Gastrocnemius medialis (tissue), 4 donors: Measurements from ENCODE around the gene DARS1. TPM values are rescaled to one million over a fixed set of nuclear protein-coding genes. Genes with fewer than 3 reads are reported as not detected.
A peak's percentile ranks its signal among the peaks of the same experiment; 100 is the strongest.

Source experiments
- ATAC-seq, 2 donors: fragments of 150-250 bp; one replicate each; pipeline ENCODE4 v1.9.1; 2016
- DNase-seq, 2 donors: peaks; one replicate each; pipeline ENCODE4 v3.0.0-alpha.2; 2019
- H3K27ac ChIP-seq, 4 donors: fragments of 200-600 bp; sonication (generic); 1 replicate in 1 of 4; 2 replicates in 3 of 4; pipeline ENCODE4 v1.5.1; 2016 to 2018; ENCODE audit warnings: mild to moderate bottlenecking in 2 of 4, moderate library complexity in 1 of 4
- H3K27me3 ChIP-seq, 3 donors: fragments of 200-600 bp; sonication (generic) in 2 of 3; 1 replicate in 1 of 3; 2 replicates in 2 of 3; pipeline versions ENCODE4 v1.5.1 to v1.6.0; 2016 to 2019; ENCODE audit warnings: mild to moderate bottlenecking in 1 of 3, moderate library complexity in 1 of 3
- H3K36me3 ChIP-seq, 2 donors: fragments of 200-600 bp; sonication (generic) in 1 of 2; one replicate each; pipeline ENCODE4 v1.5.1; 2017 to 2018
- H3K4me1 ChIP-seq, 2 donors: fragments of 200-600 bp; sonication (generic) in 1 of 2; one replicate each; pipeline ENCODE4 v1.5.1; 2016 to 2017; ENCODE audit warnings: mild to moderate bottlenecking in 2 of 2
- H3K4me3 ChIP-seq, 4 donors: fragments of 200-600 bp; sonication (generic) in 3 of 4; 1 replicate in 1 of 4; 2 replicates in 3 of 4; pipeline ENCODE4 v1.5.1; 2016 to 2019; ENCODE audit warnings: mild to moderate bottlenecking in 2 of 4
- H3K9me3 ChIP-seq, 3 donors: fragments of 200-600 bp; sonication (generic) in 2 of 3; 1 replicate in 1 of 3; 2 replicates in 2 of 3; pipeline ENCODE4 v1.5.1; 2016 to 2019
- CTCF ChIP-seq, 5 experiments: fragments of 450-650 bp in 3 of 5; fragments of 200-600 bp in 2 of 5; sonication (generic) in 2 of 5; IDR thresholded peaks in 4 of 5; conservative IDR thresholded peaks in 1 of 5; 1 replicate in 4 of 5; 2 replicates in 1 of 5; pipeline ENCODE4 v1.5.1; 2016 to 2019; ENCODE audit warnings: antibody characterized with exemption in 5 of 5, mild to moderate bottlenecking in 3 of 5, moderate library complexity in 3 of 5
- POLR2A ChIP-seq, 2 donors: fragments of 450-650 bp; IDR thresholded peaks; one replicate each; pipeline ENCODE4 v1.6.1; 2017; ENCODE audit warnings: antibody characterized with exemption in 2 of 2, mild to moderate bottlenecking in 2 of 2, moderate library complexity in 2 of 2
- in situ Hi-C, 4 donors: fragments of 200-750 bp; cut with MboI; loops; one replicate each; pipeline versions ENCODE4 v1.15.0 to v1.8.0; 2017; ENCODE audit warnings: low sequenced_read_pairs in 4 of 4
- intact Hi-C: fragments of 100-400 bp; cut with DNase I; formaldehyde crosslinking; loops from one replicate; pipeline ENCODE4 v1.15.1; 2023; ENCODE audit warnings: low total_unique reads
- total RNA-seq, 4 donors: library from RNA; depleted of rRNA; stranded (reverse); fragments of >200 nt; gene quantifications; one replicate each; pipeline versions ENCODE4 v1.1.0 to v1.2.3, GENCODE V29; 2016

The DARS1 gene
- total RNA-seq, 4 donors from 2014 or later: 86.2 to 97.2 (median 89.8) TPM

DNA sequence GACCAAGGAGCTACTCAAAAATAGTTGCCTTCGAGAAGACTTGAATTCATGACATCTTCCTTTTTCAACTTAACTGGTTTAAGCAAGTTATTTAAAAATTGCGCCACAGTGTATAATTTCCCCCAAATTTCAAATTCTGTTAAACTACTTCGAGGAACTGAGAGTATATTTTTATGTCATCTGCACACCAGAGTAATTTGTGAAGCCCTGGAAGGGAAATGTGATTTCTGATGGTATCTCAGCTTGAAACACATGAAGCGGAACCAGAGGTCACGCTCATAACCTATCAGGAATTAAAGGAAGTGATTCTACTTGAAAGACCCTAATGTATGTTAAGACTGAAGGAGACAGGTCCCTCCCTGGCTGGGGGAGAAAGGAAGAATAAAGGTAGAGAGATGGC lies 33.9 kb upstream of the DARS1 start:
- Histone ChIP-seq H3K9me3 (no peaks in the 10 kb centered on the region), H3K4me1 (peaks cover 18% of the 10 kb centered on the region in 2 donors), H3K36me3 (no peaks in the 10 kb centered on the region), H3K27ac (no peak overlapping the region), H3K4me3 (peak overlapping the region in 1 of 4 donors; percentile 22), H3K27me3 (no peaks in the 10 kb centered on the region)
- TF ChIP-seq POLR2A (IDR thresholded peaks at IDR 0.05) (no peak), CTCF (IDR thresholded peaks at IDR 0.05 in 4 of 5, conservative IDR thresholded peaks at IDR 0.05 in 1 of 5) (no peak)
- in situ Hi-C loops: no loop called here
- ATAC-seq: no peak
- DNase-seq: no peak
- intact Hi-C loops: loop anchor here (10.0 kb wide), 2 partner anchors 95 to 215 kb away; partner anchors contain the start of gene CXCR4

- TF ChIP-seq CTCF (IDR thresholded peaks at IDR 0.05 in 4 of 5, conservative IDR thresholded peaks at IDR 0.05 in 1 of 5) (no peak), POLR2A (IDR thresholded peaks at IDR 0.05) (no peak)
- ATAC-seq (no peak), DNase-seq (no peak)
- in situ Hi-C loops: no loop called here
- intact Hi-C loops: loop anchor here (10.0 kb wide), 2 partner anchors 97 to 217 kb away; partner anchors contain the start of gene CXCR4
- Histone ChIP-seq H3K27me3 (no peaks in the 10 kb centered on the region), H3K27ac (no peak overlapping the region), H3K4me3 (no peak overlapping the region), H3K9me3 (no peaks in the 10 kb centered on the region), H3K4me1 (peaks cover 21 to 25% of the 10 kb centered on the region in 2 donors), H3K36me3 (no peaks in the 10 kb centered on the region)
These were observed 32.4 kb upstream of the DARS1 start for GRCh38 chr2:136017786-136018185.

- intact Hi-C loops (loop anchor here (10.0 kb wide), 2 partner anchors 98 to 218 kb away; partner anchors contain the start of gene CXCR4), in situ Hi-C loops (no loop called here)
- DNase-seq (no peak), ATAC-seq (no peak)
- TF ChIP-seq POLR2A (IDR thresholded peaks at IDR 0.05) (no peak), CTCF (IDR thresholded peaks at IDR 0.05 in 4 of 5, conservative IDR thresholded peaks at IDR 0.05 in 1 of 5) (no peak)
- no peaks in the 10 kb centered on the region for H3K9me3 ChIP-seq
- no peak overlapping the region for H3K4me3 ChIP-seq
- H3K36me3 ChIP-seq: no peaks in the 10 kb centered on the region
- H3K27ac ChIP-seq: no peak overlapping the region
- no peaks in the 10 kb centered on the region for H3K27me3 ChIP-seq
- H3K4me1 ChIP-seq: peaks cover 21 to 25% of the 10 kb centered on the region in 2 donors
These were observed 31.4 kb upstream of the DARS1 start for GRCh38 chr2:136016836-136017235.

DNA sequence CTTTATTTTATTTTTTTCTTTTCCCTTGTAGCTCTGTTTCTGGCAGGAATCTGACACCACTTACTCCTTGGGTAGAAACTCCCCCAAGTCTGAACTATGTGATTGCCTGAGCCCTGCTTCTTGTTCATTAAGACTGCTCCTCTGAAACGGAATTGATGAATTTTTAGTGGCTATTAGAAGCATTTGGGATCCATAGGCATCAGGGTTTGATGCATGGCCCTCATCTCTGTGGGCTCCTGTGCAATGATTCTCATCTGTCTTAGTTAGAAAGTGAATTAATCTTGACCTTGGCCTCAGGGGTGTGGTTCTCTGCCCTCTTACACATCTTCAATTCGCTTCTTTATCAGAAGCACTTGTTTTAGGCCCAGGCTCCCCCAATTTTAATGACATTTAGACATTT lies 31.0 kb upstream of the DARS1 start:
- Histone ChIP-seq H3K4me3 (no peak overlapping the region), H3K36me3 (no peaks in the 10 kb centered on the region), H3K27me3 (no peaks in the 10 kb centered on the region), H3K4me1 (peaks cover 21 to 25% of the 10 kb centered on the region in 2 donors), H3K9me3 (no peaks in the 10 kb centered on the region), H3K27ac (no peak overlapping the region)
- in situ Hi-C loops (no loop called here), intact Hi-C loops (loop anchor here (10.0 kb wide), 2 partner anchors 98 to 218 kb away; partner anchors contain the start of gene CXCR4)
- ATAC-seq (no peak), DNase-seq (no peak)
- no peak for TF ChIP-seq CTCF (IDR thresholded peaks at IDR 0.05 in 4 of 5, conservative IDR thresholded peaks at IDR 0.05 in 1 of 5)
- no peak for TF ChIP-seq POLR2A (IDR thresholded peaks at IDR 0.05)

DNA sequence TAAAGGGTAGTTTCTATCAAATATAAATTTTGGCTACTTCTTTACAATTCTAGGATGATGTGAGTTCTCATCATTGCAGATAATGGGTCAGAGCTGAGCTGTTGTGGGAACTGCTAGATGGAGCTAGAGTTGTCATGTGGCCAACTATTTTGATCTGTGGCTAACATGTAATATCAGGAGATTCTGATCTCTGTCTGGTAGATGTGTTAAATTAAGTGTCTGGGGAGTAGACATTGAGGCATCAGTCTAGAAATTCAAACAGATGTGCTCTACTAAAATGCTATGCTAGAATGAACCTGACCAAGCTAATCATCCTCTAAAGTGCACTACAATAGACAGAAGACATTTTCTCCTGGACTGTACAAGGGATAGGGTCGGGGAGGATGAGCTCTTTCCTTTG lies 30.3 kb upstream of the DARS1 start:
- ATAC-seq: no peak
- H3K4me1 ChIP-seq: peaks cover 21 to 25% of the 10 kb centered on the region in 2 donors
- no peaks in the 10 kb centered on the region for H3K36me3 ChIP-seq
- intact Hi-C loops (loop anchor here (10.0 kb wide), 2 partner anchors 99 to 219 kb away; partner anchors contain the start of gene CXCR4), in situ Hi-C loops (no loop called here)
- H3K9me3 ChIP-seq: no peaks in the 10 kb centered on the region
- H3K27ac ChIP-seq: no peak overlapping the region
- no peak for DNase-seq
- no peak overlapping the region for H3K4me3 ChIP-seq
- TF ChIP-seq POLR2A (IDR thresholded peaks at IDR 0.05) (no peak), CTCF (IDR thresholded peaks at IDR 0.05 in 4 of 5, conservative IDR thresholded peaks at IDR 0.05 in 1 of 5) (no peak)
- no peaks in the 10 kb centered on the region for H3K27me3 ChIP-seq
